Uterus (tissue), 4 donors: ENCODE measurements around the gene ZNF548. TPM values are rescaled to one million over a fixed set of nuclear protein-coding genes. Genes with fewer than 3 reads are reported as not detected.
A peak's percentile ranks its signal among the peaks of the same experiment; 100 is the strongest.

ENCODE experiments used
- DNase-seq, 2 donors: peaks; one replicate each; pipeline ENCODE4 v3.0.0-alpha.2; 2019 to 2020
- H3K27ac ChIP-seq, 2 donors: fragments of 200-600 bp; sonication (generic); 1 replicate in 1 of 2; 2 replicates in 1 of 2; pipeline ENCODE4 v1.5.1; 2016 to 2018
- H3K27me3 ChIP-seq, 2 donors: fragments of 200-600 bp; sonication (generic); one replicate each; pipeline ENCODE4 v1.5.1; 2018 to 2019; ENCODE audit warnings: control low read depth in 1 of 2
- H3K36me3 ChIP-seq, 2 donors: fragments of 200-600 bp; sonication (generic); one replicate each; pipeline ENCODE4 v1.5.1; 2019; ENCODE audit warnings: control low read depth in 1 of 2
- H3K4me1 ChIP-seq, 2 donors: fragments of 200-600 bp; sonication (generic); one replicate each; pipeline ENCODE4 v1.5.1; 2018 to 2019; ENCODE audit warnings: control low read depth in 1 of 2
- H3K4me3 ChIP-seq, 2 donors: fragments of 200-600 bp; sonication (generic); 1 replicate in 1 of 2; 2 replicates in 1 of 2; pipeline ENCODE4 v1.5.1; 2018 to 2019; ENCODE audit warnings: mild to moderate bottlenecking in 1 of 2
- H3K9me3 ChIP-seq, 2 donors: fragments of 200-600 bp; sonication (generic); one replicate each; pipeline ENCODE4 v1.5.1; 2019; ENCODE audit warnings: control low read depth in 1 of 2
- CTCF ChIP-seq, 4 experiments: fragments of 200-600 bp in 2 of 4; fragments of 450-650 bp in 2 of 4; sonication (generic) in 2 of 4; IDR thresholded peaks; one replicate each; pipeline ENCODE4 v1.5.1; 2016 to 2019; ENCODE audit warnings: antibody characterized with exemption in 4 of 4, mild to moderate bottlenecking in 2 of 4, moderate library complexity in 1 of 4
- POLR2A ChIP-seq, 2 donors: fragments of 450-650 bp; IDR thresholded peaks; one replicate each; pipeline ENCODE4 v1.6.1; 2016; ENCODE audit warnings: antibody characterized with exemption in 2 of 2, mild to moderate bottlenecking in 1 of 2, moderate library complexity in 1 of 2
- intact Hi-C: fragments of 100-400 bp; cut with DNase I; formaldehyde crosslinking; loops from one replicate; pipeline ENCODE4 v1.15.1; 2023; ENCODE audit warnings: low total_unique reads
- total RNA-seq, 4 donors: library from RNA; depleted of rRNA in 3 of 4; stranded (reverse); fragments of >200 nt in 3 of 4; gene quantifications; one replicate each; pipeline versions ENCODE4 v1.1.0 to v1.2.4, GENCODE V29; 2014 to 2023
- donor health status: DM: yes; HTN: yes; CAD: no.

Gene ZNF548
- total RNA-seq, 4 donors from 2014 or later: 12.6 to 77.9 (median 53.1) TPM

- intact Hi-C loops: no loop called here
- H3K36me3 ChIP-seq: no peaks in the 10 kb centered on the region
- H3K27ac ChIP-seq: no peak overlapping the region
- H3K4me3 ChIP-seq: peak overlapping the region in 1 of 2 donors; percentile 83
- peaks cover 0 to 5% of the 10 kb centered on the region in 2 donors for H3K4me1 ChIP-seq
- H3K27me3 ChIP-seq: no peaks in the 10 kb centered on the region
- peaks cover 0 to 22% of the 10 kb centered on the region in 2 donors for H3K9me3 ChIP-seq
- no peak for DNase-seq
- no peak for TF ChIP-seq POLR2A (IDR thresholded peaks at IDR 0.05)
Observed at GRCh38 chr19:57436417-57436816, 46.8 kb downstream of the ZNF548 start.

- Histone ChIP-seq H3K36me3 (no peaks in the 10 kb centered on the region), H3K27me3 (no peaks in the 10 kb centered on the region), H3K4me1 (peaks cover 0 to 5% of the 10 kb centered on the region in 2 donors), H3K27ac (no peak overlapping the region), H3K9me3 (peaks cover 0 to 31% of the 10 kb centered on the region in 2 donors), H3K4me3 (no peak overlapping the region)
- TF ChIP-seq CTCF (IDR thresholded peaks at IDR 0.05) (no peak), POLR2A (IDR thresholded peaks at IDR 0.05) (no peak)
- no peak for DNase-seq
- intact Hi-C loops: no loop called here
Observed at GRCh38 chr19:57437931-57438330, 48.3 kb downstream of the ZNF548 start.

GRCh38 chr19:57438925-57439324, 49.3 kb downstream of the ZNF548 start:
- no peak for TF ChIP-seq POLR2A (IDR thresholded peaks at IDR 0.05)
- TF ChIP-seq CTCF (IDR thresholded peaks at IDR 0.05): no peak
- no peak overlapping the region for H3K4me3 ChIP-seq
- H3K27me3 ChIP-seq: no peaks in the 10 kb centered on the region
- H3K36me3 ChIP-seq: no peaks in the 10 kb centered on the region
- intact Hi-C loops: no loop called here
- peaks cover 0 to 41% of the 10 kb centered on the region in 2 donors for H3K9me3 ChIP-seq
- H3K27ac ChIP-seq: no peak overlapping the region
- H3K4me1 ChIP-seq: peaks cover 0 to 5% of the 10 kb centered on the region in 2 donors
- no peak for DNase-seq

- no peaks in the 10 kb centered on the region for H3K36me3 ChIP-seq
- H3K27ac ChIP-seq: no peak overlapping the region
- intact Hi-C loops: no loop called here
- H3K9me3 ChIP-seq: peaks cover 0 to 68% of the 10 kb centered on the region in 2 donors
- TF ChIP-seq CTCF (IDR thresholded peaks at IDR 0.05) (no peak), POLR2A (IDR thresholded peaks at IDR 0.05) (no peak)
- no peaks in the 10 kb centered on the region for H3K27me3 ChIP-seq
- no peak overlapping the region for H3K4me3 ChIP-seq
- H3K4me1 ChIP-seq: no peaks in the 10 kb centered on the region
- no peak for DNase-seq
Observed at GRCh38 chr19:57441979-57442752, 52.5 kb downstream of the ZNF548 start.

GRCh38 chr19:57443121-57443696, 53.6 kb downstream of the ZNF548 start:
- intact Hi-C loops: no loop called here
- no peak for TF ChIP-seq CTCF (IDR thresholded peaks at IDR 0.05)
- TF ChIP-seq POLR2A (IDR thresholded peaks at IDR 0.05): no peak
- H3K36me3 ChIP-seq: no peaks in the 10 kb centered on the region

More at GRCh38 chr19:57443121-57443696, 53.6 kb downstream of the ZNF548 start:
- Histone ChIP-seq H3K9me3 (peaks cover 0 to 70% of the 10 kb centered on the region in 2 donors), H3K27me3 (no peaks in the 10 kb centered on the region), H3K27ac (no peak overlapping the region), H3K4me3 (no peak overlapping the region), H3K4me1 (no peaks in the 10 kb centered on the region)
- no peak for DNase-seq
